GM06990 (cell line): Measurements from ENCODE around the gene TAPBPL.

Experiments used
- DNase-seq: peaks from one replicate; pipeline ENCODE4 v3.0.0-alpha.2; 2011; ENCODE audit not compliant: insufficient read length; ENCODE audit errors: extremely low read depth
- H3K27me3 ChIP-seq: replicated peaks from 2 replicates; pipeline ENCODE4 v1.6.0; 2011; ENCODE audit warnings: low read length; ENCODE audit not compliant: control insufficient read depth, insufficient read depth
- H3K36me3 ChIP-seq: 2 replicates; pipeline ENCODE4 v1.5.1; 2011; ENCODE audit warnings: low read length; ENCODE audit not compliant: control insufficient read depth, insufficient read depth
- H3K4me3 ChIP-seq: replicated peaks from 2 replicates; pipeline ENCODE4 v1.5.1; 2011; ENCODE audit warnings: low read depth, mild to moderate bottlenecking, control low read depth, low read length
- TF ChIP-seq, protein P1 (sequence below): IDR thresholded peaks from 2 replicates; pipeline ENCODE4 v1.5.1; 2011; ENCODE audit warnings: low read length, control low read depth, mild to moderate bottlenecking, inconsistent platforms; ENCODE audit not compliant: insufficient read depth, poor library complexity, severe bottlenecking

Gene TAPBPL

DNA sequence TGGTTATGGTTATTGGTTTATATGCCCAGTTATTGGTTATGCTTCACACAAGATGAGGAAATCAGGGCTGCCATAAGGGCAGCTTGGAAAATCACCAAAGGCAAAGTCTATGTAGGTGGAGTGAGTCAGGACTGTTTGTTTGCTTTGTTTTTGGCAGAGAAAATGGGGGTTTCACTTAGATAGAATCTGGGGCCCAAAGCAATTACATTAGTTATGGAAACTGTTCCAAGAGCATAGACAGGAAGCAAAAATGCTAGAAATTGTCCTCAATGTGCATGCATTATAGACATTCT is 16.4 kb downstream of the TAPBPL start:
- no peak for DNase-seq
- Histone ChIP-seq H3K4me3 (peak overlapping the region; percentile 96), H3K27me3 (no peaks in the 10 kb centered on the region), H3K36me3 (peaks cover 26% of the 10 kb centered on the region)
- TF ChIP-seq, protein P1, sequence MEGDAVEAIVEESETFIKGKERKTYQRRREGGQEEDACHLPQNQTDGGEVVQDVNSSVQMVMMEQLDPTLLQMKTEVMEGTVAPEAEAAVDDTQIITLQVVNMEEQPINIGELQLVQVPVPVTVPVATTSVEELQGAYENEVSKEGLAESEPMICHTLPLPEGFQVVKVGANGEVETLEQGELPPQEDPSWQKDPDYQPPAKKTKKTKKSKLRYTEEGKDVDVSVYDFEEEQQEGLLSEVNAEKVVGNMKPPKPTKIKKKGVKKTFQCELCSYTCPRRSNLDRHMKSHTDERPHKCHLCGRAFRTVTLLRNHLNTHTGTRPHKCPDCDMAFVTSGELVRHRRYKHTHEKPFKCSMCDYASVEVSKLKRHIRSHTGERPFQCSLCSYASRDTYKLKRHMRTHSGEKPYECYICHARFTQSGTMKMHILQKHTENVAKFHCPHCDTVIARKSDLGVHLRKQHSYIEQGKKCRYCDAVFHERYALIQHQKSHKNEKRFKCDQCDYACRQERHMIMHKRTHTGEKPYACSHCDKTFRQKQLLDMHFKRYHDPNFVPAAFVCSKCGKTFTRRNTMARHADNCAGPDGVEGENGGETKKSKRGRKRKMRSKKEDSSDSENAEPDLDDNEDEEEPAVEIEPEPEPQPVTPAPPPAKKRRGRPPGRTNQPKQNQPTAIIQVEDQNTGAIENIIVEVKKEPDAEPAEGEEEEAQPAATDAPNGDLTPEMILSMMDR = no peak

DNA sequence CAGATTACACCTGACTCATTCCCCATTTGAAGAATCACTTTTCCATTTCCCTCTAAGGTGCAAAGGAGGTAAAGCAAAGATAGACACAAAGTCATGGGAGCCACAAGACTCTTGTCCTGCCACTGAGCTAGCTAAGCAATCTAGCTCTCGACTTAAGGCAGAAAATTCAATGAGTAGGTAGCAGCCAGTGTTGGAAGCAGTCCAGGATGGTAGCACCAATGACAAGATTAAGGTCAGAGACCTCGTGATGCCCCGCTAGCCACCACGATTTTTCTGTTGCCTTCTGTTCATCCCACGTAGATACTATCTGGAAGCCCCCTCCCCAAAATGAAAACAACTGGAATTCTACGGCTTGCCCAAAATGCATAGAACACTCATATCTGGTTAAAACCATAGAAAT is 17.2 kb downstream of the TAPBPL start:
- TF ChIP-seq, protein P1 = no peak
- no peaks in the 10 kb centered on the region for H3K27me3 ChIP-seq
- no peak for DNase-seq
- H3K4me3 ChIP-seq = peak overlapping the region; percentile 96
- peaks cover 21% of the 10 kb centered on the region for H3K36me3 ChIP-seq

DNA sequence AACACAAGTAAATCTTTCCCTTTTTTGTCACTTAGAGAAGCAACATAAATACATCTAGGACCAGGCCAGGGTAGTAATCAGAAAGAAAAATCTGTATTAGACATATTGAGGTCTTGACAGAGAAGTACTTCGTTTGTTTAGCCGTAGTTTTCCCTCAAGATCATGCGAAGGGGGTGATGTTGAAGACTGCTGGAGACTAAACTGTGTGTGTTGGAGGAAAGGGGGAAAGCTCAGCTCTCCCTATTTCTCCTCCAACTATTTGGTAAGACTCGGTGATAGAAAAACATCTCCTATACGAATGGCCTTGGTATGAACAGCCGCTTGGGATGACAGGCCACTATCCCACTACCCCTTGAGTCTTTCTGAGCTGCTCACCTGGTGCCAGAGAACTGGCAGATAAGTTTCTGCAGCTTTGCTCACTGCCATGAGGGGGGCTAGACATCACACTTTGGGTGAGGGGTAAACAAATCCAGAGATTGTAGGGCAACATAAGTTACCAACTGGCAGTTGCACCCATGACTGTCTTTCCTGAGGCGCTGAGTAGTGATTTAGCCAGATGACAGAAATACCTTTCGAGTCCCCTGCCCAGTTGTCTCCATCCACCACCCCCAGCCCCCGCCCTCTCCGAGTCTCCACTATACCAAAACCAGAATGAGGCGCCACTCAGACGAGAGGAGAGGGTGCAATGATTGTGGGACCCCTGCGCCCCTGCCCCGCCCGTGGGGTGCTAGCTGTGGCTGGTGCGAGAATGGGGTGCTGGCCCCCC is 17.9 kb downstream of the TAPBPL start:
- TF ChIP-seq, protein P1 = no peak
- Histone ChIP-seq H3K4me3 (peak overlapping the region; percentile 96), H3K27me3 (no peaks in the 10 kb centered on the region), H3K36me3 (peaks cover 14% of the 10 kb centered on the region)
- DNase-seq = no peak

DNA sequence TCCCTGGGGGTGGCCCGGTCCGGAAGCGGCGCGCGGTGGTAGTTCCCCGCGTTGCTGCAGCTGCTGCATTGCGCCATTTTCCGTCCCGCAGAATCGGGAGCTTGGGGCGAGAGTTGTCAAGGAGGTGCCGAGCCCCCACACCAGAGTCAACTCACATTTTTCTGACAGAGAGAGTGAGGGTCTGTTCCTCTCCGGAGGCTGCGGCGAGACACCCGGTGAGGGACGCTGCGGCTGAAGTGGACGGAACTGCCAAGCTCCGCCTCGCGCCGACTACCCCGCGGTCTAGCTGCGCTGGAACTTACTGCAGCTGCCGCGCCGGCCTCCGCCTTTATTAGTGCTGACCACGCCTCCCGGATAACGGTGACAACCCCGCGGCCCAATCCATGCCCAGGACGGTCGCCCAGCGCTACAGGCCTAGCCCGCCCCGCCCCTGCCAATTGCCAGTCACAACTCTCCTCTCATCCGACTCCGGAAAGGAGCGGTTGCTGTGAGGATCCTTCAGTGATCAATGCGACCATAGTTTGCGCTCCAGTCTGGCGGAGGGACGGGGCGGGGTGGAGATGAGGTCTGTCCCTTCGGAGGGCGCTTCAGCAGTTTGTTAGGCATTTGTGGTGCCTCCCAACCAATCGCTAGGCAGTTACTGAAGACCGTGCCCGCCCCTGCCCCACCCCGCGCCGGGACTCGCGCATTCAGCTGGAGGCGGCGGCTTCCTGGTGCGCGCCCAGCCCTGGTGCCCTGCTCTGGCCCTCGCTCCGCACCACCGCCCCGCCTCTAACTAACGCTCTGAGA is 18.7 kb downstream of the TAPBPL start, which contains the start of gene VAMP1:
VAMP1 (minus strand) TSS at position 303 of the 789 bp plus-strand sequence; CDS start at position 157, 146 bp downstream.
- no peaks in the 10 kb centered on the region for H3K27me3 ChIP-seq
- TF ChIP-seq, protein P1 = no peak
- peak; percentile 97 for DNase-seq

DNA sequence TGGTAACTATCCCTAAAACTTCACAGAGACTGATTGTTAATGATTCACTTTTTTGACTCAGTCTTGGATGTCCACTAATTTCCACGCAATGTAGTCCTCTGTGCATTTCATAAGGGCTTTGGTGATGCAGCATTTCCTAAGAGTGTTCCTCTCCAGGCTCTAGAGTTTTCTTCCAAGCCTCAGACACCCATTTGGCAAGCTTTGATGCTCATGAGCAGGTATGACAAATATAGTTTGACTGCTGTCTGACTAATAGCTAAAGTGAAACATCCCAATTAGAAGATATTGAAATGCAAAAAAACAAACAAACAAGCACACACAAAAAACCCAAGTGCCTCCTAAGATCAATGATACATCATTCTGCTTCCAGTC is 20.1 kb downstream of the TAPBPL start:
- TF ChIP-seq, protein P1 = no peak
- Histone ChIP-seq H3K4me3 (no peak overlapping the region), H3K27me3 (no peaks in the 10 kb centered on the region), H3K36me3 (no peaks in the 10 kb centered on the region; the same call in 1 of the 2 replicates)
- no peak for DNase-seq

More for the DNA sequence above, 18.7 kb downstream of the TAPBPL start, which contains the start of gene VAMP1:
- Histone ChIP-seq H3K36me3 (peaks cover 11% of the 10 kb centered on the region), H3K4me3 (peak within 1 kb of the TSS; percentile 96)
